ENCODE measurements around the gene RMP24.
A peak's percentile ranks its signal among the peaks of the same experiment; 100 is the strongest.
"Not testable (repeated sequence)": the region's sequence is repeated elsewhere in the genome, so short reads cannot be mapped to it uniquely, and the experiment has no call there.

Gene RMP24

DNA sequence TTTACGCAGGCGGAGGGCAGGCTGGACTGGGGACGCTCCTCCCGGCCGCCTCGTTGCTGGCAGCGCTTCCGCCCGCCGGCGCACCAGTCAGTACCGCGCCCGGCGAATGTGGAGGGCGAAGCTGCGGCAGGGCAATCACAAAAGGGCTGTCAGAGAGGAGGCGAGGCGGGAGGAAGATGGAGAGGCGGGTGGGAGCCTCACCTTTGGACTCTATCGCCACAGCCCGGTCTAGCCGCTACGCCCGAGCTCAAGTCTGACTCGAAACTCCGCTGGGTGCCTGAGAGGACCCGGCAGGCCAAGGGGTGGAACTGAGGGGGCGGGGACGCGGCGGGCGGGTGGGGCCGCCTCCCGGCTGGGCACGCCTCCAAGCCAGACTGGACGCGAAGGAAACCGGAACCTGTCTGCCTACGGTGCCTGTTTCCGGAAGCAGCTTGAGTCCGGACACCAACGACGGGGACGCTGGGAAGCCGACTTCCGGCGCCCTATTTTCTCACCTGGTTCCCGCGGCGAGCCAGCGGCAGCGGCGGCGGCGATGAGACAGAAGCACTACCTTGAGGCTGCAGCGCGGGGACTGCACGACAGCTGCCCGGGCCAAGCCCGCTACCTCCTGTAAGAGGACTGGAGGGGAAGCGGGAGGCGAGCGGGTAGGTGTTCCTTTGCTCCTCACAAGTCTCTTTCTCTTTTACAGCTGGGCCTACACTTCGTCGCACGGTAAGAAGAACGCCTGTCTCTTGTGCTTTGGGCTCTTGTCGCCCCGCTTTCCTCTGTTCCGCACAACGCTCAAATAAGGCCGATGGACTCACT lies at the start of gene RMP24:
TSS of gene RMP24 (plus strand) at position 483 of the 804 bp plus-strand sequence.
- peak; percentile 96 for DNase-seq (ENCODE audit: low spot score)

DNA sequence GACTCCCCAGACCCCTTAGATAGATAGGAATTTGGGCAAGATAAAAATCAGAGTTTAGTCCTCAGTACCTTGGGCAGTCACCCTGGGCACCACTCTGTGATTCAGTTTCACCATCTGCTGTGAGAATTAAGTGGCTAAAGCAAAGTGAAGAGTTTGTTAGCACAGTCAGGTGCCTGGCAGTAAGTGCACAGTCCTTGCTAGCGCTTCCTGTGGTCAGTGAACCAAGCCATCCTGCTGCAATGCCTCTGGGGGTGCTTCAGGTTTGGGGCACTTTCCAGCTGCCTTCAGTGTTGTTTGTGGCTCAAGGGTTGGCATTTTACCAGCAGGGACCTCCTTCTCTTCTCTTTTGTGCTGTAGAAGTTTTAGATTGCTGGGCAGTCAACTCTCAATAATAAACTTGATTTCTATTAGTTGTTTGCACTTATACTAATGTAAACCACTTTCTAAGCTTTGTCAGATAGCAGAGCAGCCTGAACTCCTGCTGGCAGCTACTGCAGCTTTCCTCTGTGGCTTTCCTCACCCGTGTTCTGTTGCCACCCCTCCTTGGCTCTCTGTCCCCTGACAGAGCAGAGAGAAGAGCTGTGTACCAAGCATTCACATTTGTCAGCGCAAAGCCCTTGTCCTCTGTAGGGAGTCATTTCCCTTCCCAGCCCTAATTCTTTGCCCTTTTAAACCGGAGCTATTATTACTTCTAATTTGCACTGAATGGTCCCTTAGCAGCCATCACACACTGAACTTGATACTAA lies 48.4 kb upstream of the RMP24 start:
- DNase-seq (ENCODE audit: low spot score), result no peak

DNA sequence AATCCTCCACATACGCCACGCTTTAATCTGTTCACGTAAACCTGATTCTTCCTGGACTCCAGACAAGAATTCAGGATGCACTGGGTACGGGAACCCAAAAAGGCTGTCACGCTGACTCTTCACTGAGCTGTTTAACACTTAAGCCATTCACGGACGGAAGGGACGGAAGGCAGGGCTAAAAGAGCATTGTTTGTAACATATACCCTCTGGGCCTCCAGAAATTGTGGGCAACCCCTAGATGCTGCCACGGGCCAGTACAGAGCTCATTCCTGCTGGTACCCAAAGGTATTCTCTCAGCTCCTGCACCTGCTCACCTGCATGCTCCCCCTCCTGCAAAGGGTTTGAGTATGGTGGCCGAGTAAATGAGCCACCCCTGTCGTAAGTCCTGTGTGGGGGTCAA lies 45.6 kb upstream of the RMP24 start:
- DNase-seq (ENCODE audit: low spot score), result no peak

DNA sequence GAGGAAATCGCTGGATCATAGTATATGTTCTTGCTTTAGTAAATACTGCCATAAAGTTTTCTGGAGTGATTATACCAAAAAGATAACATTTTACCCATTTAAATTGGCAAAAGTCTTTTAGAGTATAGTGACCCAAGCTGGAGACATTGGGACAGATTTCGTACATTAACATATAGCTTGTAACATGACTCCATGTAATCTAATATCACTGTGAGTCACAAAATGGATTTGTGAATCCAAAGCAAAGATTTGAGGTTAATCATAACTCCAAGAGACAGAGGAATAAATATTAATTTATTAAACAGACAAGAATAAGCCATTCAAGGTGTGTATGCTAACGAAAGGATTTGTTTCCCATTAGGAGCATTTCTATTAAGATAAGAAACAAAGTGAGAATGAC lies 45.0 kb upstream of the RMP24 start:
- no peak for DNase-seq (ENCODE audit: low spot score)

DNA sequence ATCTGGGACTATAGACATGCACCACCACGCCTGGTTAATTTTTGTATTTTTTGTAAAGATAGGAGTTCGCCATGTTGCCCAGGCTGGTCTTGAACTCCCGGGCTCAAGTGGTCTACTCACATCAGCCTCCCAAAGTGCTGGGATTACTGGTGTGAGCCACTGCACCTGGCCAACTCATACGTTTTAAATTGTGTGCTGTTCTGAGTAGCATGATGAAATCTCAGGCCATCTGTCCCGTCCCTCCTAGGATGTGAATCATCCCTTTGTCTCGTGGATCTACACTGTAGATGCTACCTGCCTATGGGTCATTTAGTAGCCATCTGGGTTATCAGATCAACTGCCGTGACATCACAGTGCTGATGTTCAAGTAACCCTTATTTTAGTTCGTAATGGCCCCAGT lies 38.5 kb upstream of the RMP24 start:
- DNase-seq (ENCODE audit: low spot score), result no peak

DNA sequence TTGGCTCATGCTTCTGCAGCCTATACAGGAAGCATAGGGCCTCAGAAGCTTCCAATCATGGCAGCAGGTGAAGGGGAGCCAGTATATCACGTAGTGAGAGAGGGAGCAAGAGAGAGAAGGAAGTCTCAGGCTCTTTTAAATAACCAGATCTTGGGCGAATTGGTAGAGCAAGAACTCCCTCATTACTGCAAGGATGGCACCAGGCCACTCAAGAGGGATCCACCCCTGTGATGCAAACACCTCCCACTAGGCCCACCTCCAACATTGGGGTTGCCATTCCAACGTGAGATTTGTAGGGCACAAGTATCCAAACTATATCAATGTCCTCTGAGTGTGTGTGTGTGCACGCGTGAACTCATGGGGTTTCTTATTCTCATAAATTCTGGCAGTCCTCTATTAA lies 37.6 kb upstream of the RMP24 start:
- no peak for DNase-seq (ENCODE audit: low spot score)

DNA sequence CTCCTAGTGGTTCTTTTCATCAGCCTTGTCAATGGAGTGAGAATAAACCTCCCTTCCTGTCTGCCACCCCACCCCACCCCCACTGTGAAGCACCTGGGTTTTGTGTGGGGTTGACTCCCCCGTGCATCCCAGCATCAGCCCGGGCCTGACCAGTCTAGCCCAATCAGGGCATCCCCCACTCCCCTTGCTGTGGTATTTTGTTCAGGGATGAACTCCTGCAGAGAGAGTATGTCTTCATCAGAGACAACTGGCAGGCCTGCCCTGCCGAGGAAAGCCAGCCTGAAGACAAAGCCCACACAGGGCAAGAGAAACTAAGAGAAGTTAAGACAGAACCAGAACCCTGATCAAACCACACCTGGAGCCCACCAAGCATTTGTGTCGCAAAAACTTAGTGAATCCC lies 36.7 kb upstream of the RMP24 start:
- DNase-seq (ENCODE audit: low spot score), result no peak

DNA sequence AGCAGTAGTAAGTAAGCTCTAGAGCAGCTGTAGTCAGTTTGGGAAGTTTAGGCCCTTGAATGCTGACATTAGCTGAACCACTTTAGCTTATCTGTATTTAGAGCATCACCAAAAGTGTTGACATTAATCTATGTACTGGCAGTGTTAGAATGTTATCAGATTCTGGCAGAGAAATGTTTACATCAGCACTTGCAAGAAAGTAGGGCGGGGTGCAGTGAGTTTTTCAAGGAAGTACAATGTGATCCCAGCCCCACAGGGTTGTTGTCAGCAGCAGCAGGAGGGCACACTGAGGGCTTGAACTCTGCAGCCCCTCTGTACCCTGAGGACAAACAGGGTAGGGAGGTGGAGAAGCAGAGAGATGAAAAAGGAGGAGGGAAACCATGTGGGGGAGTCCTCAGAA lies 35.5 kb upstream of the RMP24 start:
- DNase-seq (ENCODE audit: low spot score), result no peak

DNA sequence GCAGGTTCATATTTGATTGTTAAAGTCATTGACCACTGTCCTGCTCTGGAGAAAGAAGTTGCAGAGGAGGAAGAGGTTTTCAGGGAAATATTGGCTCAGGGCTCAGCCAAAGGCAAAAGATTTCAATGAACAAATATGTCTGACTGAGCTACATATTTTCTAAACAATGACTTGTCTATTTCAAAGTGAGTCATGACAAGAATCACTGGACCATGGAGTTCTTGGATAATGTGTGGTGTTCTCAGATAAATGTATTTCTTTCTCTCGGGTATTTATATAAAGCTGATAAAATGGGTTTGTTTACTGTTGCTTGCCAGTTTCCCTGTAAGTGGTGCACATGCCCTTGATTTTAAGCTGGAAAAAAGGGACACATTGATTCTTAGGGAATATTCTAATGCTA lies 34.3 kb upstream of the RMP24 start:
- no peak for DNase-seq (ENCODE audit: low spot score)

DNA sequence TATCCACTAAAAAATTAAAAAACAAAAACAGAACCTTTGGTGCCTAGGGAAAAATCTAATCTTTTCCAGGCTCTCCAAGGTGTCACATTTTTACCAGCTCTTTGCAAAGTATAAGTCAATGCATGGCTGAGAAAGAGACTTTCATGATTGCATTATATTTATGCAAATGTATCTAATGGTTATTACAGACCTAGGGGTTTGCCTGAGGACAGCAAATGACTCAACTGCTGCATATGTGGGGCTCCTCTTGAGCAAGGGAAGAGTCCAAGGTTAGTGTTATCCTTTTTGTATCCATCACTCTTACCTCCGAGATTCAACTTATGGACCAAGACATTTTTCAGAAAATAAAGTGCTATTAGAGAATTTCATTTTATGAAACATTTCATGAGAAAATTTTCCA lies 33.9 kb upstream of the RMP24 start:
- no peak for DNase-seq (ENCODE audit: low spot score)

DNA sequence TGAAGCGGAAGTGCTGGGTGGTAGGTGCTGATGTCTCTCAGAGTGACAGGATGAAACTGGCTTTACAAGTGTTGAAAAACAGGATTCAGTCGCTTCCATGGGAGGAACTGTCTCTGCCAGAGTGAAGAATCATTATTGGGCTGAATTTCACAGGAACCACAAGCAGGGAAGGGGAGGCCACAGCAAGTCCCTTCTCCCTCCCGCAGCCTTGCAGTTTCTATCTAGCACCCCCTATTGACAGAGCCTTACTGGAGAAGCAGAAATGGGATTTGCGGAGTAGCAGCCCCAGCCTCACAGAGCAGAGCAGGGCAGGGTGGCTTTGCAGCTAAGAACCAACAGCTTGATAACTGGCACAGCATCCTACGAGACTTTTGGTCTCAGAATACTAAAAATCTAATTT lies 33.3 kb upstream of the RMP24 start:
- no peak for DNase-seq (ENCODE audit: low spot score)

DNA sequence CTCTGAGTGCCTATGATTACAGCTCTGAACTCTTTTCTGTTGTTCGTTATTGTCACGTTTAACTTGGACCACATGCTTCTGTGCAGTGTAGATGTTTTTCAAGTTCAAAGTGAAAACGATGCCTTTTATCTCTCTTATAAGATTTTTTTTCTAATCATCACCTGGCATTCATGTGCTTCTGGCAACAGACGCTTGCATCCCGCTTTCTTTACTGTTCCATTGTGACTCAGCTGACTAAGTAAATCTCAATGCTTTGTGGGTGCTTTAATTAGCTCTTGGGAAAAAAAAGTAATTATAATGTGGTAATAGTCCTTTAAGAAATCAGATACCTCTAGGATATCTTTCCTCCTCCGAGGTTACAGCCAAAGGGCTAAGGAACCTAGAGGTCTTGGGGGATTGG lies 31.2 kb upstream of the RMP24 start:
- DNase-seq (ENCODE audit: low spot score), result no peak

DNA sequence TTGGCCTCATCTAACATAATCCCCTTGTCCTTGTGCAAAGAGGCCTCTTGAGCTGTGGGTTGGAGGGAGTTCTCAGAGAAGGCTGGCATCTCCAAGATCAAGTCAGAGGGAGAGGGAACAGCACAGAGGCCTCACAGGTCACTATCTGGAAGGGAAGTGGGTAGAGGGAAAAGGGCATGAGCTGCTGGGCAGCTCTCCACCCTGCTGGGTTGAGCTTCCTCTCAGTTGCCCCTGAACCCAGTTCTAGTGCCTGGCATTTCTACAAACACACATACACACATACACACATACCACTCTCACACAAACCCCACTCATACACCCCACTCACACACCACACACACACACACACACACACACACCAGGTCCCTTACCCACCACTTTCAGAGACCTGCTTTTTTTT lies 30.3 kb upstream of the RMP24 start:
- no peak for DNase-seq (ENCODE audit: low spot score)

DNA sequence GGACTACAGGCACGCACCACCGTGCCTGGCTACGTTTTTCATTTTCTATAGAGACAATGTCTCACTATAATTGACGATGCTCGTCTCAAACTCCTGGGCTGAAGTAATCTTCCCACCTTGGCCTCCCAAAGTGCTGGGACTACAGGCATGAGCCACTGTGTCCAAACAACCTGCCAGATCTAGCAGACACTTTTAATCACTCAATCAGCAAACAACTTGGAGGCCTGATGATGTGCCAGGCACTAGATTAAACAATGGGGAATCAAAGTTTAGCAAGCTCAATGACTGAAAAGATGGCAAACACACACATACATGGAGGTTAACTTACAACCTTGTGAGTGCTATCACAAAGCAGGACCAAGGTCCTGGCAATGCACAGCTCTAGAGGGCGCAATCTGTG lies 29.8 kb upstream of the RMP24 start:
- DNase-seq (ENCODE audit: low spot score), result no peak

DNA sequence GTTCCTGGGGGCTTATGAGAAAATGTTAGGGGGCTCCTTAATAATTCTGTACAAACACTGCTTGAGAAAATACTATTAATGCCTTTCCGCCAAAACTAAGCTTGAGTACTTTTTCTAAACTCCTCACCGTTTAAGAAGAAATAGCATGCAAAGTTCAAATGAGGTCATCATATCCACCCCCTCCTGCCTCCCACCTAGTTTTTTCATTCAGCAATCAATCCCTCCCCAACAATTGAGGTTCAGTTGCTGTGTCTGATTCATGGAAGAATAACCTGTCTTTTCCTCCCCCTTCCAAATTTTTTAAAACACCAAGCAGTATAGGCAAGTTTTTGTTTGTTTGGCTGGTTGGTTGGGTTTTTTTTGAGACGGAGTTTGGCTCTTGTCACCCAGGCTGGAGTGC lies 24.4 kb upstream of the RMP24 start:
- no peak for DNase-seq (ENCODE audit: low spot score)

DNA sequence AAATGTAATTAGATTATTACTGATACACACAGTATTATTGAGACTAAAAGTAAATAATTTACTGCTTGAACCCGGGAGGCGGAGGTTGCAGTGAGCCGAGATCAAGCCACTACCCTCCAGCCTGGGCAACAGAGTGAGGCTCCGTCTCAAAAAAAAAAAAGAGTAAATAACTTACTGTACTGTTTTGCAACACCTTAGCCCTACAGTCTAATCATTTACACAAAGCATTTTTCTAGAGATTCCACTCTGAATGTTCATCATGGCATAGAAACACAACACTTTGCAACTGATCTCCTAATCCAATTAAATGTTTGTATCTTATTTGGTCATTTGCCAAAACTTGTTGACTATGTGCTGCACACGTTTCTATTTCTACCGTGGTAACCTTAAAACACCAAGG lies 23.4 kb upstream of the RMP24 start:
- no peak for DNase-seq (ENCODE audit: low spot score)

DNA sequence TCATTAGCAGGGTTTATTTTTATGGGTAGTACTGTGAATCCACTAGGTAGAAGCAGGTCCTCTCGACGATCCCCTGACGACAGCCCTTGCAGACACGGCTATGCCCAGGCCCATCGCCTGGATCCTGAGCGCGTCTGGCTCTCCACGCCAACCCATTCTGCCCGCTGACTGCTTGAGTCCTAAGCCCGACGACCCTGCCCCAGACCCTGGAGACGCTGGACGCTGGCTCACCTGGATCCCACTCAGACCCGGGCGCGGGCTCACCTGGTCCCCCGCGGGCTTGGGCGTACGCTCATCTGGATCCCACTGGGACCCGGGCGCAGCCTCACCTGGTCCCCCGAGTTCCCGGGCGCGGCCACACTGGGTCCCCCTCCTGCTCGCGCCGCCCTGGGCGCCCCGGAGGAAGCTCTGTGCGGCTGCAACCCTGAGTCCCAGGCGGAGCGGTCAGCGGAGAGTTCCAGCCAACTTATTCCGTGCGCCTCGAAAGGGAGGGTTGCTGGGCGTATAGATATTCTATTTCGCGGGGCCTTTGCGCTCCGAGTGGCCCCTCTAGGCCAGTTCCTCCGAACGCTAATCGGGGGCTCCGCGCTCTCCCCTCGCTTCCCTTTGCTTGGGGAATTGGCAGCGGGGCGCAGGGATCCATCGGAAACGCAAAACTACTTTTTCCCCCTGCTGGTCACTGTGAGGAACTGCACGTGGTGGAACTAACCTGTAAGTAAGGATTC lies 22.4 kb upstream of the RMP24 start:
- DNase-seq (ENCODE audit: low spot score), result peak; percentile 63

DNA sequence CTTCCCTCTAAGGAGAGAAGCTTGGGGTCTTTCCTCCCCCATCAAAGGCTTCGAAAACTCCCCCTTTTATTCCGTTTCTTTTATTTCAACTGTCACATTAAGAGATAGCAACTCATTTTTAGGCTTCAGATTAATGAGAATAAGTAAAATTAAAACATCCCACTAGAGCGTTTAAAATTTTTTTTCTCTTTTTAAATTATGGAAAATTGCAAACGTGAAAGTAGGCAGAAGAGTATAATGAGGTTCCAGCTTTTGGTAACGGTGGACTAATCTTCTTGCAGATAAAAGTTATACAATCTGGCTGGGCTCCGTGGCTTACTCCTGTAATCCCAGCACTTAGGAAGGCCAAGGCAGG lies 21.9 kb upstream of the RMP24 start:
- no peak for DNase-seq (ENCODE audit: low spot score)

DNA sequence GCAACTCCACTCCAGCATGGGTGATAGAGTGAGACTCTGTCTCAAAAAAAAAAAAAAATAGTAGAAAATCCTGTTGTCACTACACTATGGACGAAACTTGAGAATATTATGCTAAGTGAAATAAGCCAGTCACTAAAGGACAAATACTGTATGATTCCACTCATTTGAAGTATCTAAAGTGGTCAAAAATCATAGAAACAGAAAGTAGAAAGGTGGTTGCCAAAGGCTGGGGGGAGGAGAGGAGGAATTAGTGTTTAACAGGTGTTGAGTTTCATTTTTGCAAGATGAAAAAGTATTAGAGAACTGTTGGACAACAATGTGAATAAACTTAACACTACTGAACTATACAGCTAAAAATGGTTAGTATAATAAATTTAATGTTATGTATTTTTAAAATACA lies 18.8 kb upstream of the RMP24 start:
- DNase-seq (ENCODE audit: low spot score), result no peak

DNA sequence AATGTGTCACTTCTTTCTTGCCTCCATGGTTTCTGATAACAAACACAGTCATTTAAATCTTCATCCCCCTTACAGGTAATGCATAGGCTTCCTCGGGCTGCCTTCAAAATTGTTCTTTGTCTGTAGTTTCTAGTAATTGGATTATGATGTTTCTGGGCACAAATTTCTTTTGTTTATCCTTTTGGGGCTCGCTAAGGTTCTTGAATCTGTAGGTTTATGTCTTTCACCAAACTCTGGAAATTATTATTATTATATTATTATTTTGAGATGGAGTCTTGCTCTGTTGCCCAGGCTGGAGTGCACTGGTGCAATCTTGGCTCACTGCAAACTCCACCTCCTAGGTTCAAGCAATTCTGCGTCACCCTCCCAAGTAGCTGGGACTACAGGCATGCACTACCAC lies 16.3 kb upstream of the RMP24 start:
- DNase-seq (ENCODE audit: low spot score), result no peak

DNA sequence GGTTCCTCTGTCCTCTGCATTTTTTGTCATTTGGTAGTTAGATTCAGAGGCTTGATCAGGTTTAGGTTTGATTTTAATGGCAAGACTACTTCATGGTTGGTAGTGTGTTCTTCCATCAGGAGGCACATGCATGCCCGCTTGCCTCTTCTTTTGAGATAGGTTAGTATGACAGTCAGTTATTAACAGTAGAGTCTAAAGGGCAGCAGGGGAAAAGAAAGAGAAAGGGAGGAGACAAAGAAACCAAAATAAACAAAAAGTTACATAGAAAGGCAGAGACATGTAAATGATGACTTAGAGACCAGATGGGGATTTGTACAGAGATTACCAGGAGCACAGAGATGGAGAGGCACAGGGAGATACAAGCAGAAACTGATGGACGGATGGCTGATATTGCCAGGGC lies 10.2 kb upstream of the RMP24 start:
- DNase-seq (ENCODE audit: low spot score), result no peak

DNA sequence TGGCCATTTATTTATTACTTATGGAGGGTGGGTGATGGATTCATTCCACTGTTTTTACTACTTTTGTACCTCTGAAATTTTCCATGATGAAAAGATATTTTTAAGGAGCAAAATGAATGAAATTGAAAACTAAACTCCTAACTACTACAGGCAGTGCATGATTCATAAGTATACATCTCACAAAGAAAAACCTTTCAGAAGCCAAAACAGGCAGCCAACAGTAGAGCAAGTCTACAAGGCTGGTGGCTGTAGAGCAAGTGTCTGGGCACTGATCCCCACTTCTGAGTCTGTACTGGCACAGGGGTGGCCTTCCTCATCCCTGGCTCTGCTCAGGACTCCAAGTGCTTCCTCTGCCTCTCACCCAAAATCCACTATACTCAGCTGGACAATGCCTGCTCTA lies 8.2 kb upstream of the RMP24 start:
- no peak for DNase-seq (ENCODE audit: low spot score)

DNA sequence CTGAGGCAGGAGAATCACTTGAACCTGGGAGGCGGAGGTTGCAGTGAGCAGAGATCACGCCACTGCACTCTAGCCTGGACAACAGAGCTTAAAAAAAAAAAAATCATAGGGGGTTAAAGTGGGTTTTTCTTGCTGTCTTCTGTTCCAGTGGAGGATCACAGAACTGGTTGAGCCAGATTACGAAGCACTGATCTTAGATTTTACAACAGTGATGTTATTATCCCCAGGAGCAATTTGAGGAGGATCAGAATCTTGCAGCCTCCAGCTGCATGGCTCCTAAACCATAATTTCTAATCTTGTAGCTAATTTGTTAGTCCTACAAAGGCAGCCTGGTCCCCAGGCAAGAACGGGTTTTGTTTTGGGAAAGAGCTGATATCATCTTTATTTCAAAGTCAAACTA lies 4.6 kb upstream of the RMP24 start:
- not testable (repeated sequence) for DNase-seq (ENCODE audit: low spot score)
